Erythroblast (primary cell): ENCODE results near the gene RBM23.

Experiments used
- GATA1 ChIP-seq: IDR thresholded peaks from 2 replicates; pipeline ENCODE4 v1.6.1; 2011; ENCODE audit warnings: low read depth, mild to moderate bottlenecking, control low read depth, low read length, moderate library complexity
- POLR2A ChIP-seq: IDR thresholded peaks from 2 replicates; pipeline ENCODE4 v1.6.1; 2011; ENCODE audit warnings: mild to moderate bottlenecking, low read length

GRCh38 chr14:22854963-22855724, 63.8 kb downstream of the RBM23 start:
- TF ChIP-seq POLR2A = no peak
- TF ChIP-seq GATA1 = no peak
